HAP-1 (cell line): ENCODE data around the gene ADPRHL1.
"Not testable (repeated sequence)": the region's sequence is repeated elsewhere in the genome, so short reads cannot be mapped to it uniquely, and the experiment has no call there.

ENCODE experiments used
- DNase-seq, 2 experiments: peaks; one replicate each; pipeline ENCODE4 v3.0.0-alpha.2; 2016 to 2020; ENCODE audit warnings: low spot score in 2 of 2
- H3K27me3 ChIP-seq: fragments of 250-450 bp; sonication (Bioruptor Pico); 2 replicates; pipeline ENCODE4 v1.5.1; 2020; ENCODE audit warnings: low read depth, mild to moderate bottlenecking, moderate library complexity
- H3K36me3 ChIP-seq: fragments of 250-450 bp; sonication (Bioruptor Pico); replicated peaks from 2 replicates; pipeline ENCODE4 v1.5.1; 2020; ENCODE audit warnings: mild to moderate bottlenecking
- H3K4me1 ChIP-seq: fragments of 250-450 bp; sonication (Bioruptor Pico); 2 replicates; pipeline ENCODE4 v1.5.1; 2020; ENCODE audit warnings: mild to moderate bottlenecking
- H3K4me3 ChIP-seq: fragments of 250-450 bp; sonication (Bioruptor Pico); 2 replicates; pipeline ENCODE4 v1.5.1; 2020; ENCODE audit warnings: mild to moderate bottlenecking, moderate library complexity
- H3K9me3 ChIP-seq: fragments of 250-450 bp; sonication (Bioruptor Pico); 2 replicates; pipeline ENCODE4 v1.5.1; 2020; ENCODE audit warnings: mild to moderate bottlenecking, moderate library complexity
- in situ Hi-C: fragments of 300-500 bp; cut with MboI; formaldehyde crosslinking; loops from 3 replicates; pipeline ENCODE4 v1.14.3; 2020; ENCODE audit warnings: low sequenced_read_pairs, inconsistent platforms, mixed read lengths

Gene ADPRHL1

DNA sequence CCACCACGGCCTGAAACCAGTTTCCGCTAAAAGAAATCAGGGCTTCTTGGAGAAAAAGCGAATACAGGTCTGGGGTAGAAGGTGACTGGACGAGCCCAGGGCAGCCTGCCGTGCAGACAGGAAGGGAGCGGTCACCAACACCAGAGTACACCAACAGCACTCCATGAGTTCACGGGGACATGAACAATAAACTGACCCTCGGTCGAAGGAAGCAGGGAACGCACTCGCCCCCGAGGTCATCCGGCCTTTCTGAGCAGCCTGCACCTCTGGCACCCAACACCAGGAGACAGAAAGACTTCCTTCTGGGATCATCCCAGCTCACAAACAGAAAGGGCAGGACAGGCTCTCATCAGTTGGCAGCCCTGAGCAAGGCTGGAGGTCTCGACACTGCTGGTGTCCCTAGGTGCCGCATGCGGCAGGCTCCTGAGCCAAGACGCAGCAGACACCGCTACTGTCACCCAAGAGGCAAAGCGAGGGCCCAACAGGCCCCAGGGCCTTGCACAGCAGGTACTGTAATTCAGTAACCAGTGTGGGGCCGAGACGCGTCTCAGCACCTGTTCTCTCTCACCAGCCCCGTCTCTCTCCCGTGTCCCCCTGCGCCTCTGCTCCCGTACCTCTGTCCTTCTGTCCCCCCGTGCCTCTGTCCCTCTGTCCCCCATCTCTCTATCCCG, 19.2 kb upstream of the ADPRHL1 start:
- H3K4me1 ChIP-seq = peaks cover 16% of the 10 kb centered on the region

DNA sequence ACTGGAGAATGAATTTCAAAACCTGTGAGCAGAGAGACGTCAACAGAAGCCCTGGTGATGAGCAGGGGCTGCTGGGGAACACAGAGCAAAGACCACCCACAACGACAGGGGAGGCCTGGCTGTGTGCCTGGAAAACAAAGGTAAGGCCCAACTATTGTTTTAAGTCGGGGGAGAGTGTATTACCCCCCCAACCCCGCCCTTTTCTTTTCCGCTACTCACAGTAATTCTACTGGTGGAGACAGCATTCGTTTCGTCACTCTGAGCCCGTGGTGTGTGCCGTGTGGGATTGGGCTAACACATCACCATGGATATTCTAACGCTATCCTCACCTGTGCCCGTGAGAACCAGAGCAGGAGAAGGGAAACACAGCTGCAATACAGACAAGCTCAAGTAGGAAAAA, 18.6 kb upstream of the ADPRHL1 start:
- Histone ChIP-seq H3K4me1 (peaks cover 23% of the 10 kb centered on the region), H3K9me3 (no peaks in the 10 kb centered on the region), H3K4me3 (no peak overlapping the region), H3K27me3 (no peaks in the 10 kb centered on the region), H3K36me3 (peaks cover 53% of the 10 kb centered on the region)
- DNase-seq = no peak
- in situ Hi-C loops = no loop called here

More for the DNA sequence above, 19.2 kb upstream of the ADPRHL1 start:
- in situ Hi-C loops = no loop called here
- DNase-seq = no peak
- peaks cover 52% of the 10 kb centered on the region for H3K36me3 ChIP-seq
- H3K9me3 ChIP-seq = no peaks in the 10 kb centered on the region
- H3K27me3 ChIP-seq = no peaks in the 10 kb centered on the region
- no peak overlapping the region for H3K4me3 ChIP-seq

DNA sequence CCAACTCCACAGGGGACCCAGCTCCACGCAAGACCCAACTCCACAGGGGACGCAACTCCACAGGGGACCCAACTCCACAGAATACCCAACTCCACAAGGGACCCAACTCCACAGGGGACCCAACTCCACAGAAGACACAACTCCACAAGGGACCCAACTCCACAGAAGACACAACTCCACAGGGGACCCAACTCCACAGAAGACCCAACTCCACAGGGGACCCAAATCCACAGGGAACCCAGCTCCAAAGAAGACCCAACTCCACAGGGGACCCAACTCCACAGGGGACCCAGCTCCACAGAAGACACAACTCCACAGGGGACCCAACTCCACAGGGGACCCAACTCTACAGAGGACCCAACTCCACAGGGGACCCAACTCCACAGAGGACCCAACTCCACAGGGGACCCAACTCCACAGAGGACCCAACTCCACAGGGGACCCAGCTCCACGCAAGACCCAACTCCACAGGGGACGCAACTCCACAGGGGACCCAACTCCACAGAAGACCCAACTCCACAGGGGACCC, 17.4 kb upstream of the ADPRHL1 start:
- DNase-seq, H3K4me3 ChIP-seq, H3K27me3 ChIP-seq, H3K9me3 ChIP-seq, in situ Hi-C loops: not testable (repeated sequence)
- Histone ChIP-seq H3K4me1 (peaks cover 32% of the 10 kb centered on the region), H3K36me3 (peaks cover 41% of the 10 kb centered on the region)

DNA sequence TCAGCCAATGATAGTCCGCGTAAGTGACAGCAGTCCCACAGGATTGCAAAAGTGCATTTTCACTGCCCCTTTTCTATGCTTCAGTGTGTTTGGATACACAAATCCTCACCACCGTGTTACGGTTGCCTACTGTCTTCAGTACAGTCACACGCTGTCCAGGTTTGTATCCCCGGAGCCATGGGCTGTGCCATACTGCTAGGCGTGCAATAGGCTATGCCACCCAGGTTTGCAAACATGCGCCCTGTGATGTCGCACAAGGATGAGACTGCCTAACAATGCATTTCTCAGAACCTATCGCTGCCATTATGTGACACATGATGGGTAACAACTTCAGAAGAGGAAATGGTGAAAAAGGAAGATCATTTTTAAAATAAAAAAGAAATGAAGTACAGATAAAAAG, 16.8 kb upstream of the ADPRHL1 start:
- Histone ChIP-seq H3K4me3 (no peak overlapping the region), H3K9me3 (no peaks in the 10 kb centered on the region), H3K27me3 (no peaks in the 10 kb centered on the region), H3K4me1 (peaks cover 32% of the 10 kb centered on the region), H3K36me3 (peaks cover 35% of the 10 kb centered on the region)
- no peak for DNase-seq
- in situ Hi-C loops = no loop called here

DNA sequence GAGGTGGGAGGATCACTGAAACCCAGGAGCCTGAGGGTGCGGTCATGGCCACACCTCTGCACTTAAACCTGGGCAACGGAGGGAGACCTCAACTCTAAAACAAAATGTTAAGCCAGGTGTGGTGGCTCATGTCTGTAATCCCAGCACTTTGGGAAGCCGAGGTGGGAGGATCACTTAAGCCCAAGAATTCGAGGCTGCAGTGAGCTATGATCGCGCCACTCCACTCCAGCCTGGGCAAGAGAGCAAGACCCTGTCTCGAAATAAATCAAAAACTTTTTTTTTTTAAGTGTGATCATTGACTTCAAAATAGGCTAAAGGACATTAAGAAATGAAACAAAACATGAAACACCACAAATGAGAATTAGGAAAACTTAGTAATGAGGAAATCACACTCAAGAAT, 16.3 kb upstream of the ADPRHL1 start:
- Histone ChIP-seq H3K4me3 (no peak overlapping the region), H3K27me3 (no peaks in the 10 kb centered on the region), H3K36me3 (peaks cover 32% of the 10 kb centered on the region), H3K9me3 (no peaks in the 10 kb centered on the region), H3K4me1 (peaks cover 32% of the 10 kb centered on the region)
- in situ Hi-C loops = no loop called here
- no peak for DNase-seq

DNA sequence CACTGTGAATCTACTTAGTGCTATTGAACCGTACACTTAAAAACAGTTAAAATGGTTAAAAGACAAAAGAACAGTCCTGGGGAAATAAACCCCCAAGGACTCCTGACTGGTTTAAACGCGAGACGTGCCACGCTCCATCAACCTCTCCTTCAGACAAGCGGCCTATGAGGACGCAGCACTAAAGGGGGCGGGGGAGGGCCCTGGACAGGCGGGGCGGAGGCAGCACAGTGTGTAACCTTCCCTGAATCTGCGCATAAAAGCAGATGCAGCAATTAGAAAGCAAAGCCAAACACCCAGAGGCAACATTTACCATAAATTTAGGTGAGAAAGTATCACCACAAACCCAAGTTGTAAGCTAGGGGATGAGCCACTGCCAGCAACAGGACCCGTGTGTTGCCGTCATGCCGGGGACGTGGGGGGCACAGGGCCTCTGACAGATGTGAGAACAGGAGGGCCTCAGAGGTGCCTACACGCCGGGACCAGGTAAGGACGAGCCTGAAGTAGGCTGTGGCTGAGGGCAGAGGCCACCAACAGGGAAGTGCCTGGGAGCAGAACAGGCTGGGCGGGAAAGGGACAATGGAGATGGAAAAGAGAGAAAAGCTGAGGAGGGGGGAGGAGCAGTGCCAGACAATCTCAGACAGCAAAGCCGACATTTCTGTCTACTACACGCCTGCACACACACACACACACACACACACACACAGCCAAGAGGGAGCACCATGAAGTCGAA, 15.3 kb upstream of the ADPRHL1 start:
- Histone ChIP-seq H3K36me3 (peaks cover 22% of the 10 kb centered on the region), H3K9me3 (no peaks in the 10 kb centered on the region), H3K4me3 (peak overlapping the region; percentile 18), H3K27me3 (no peaks in the 10 kb centered on the region), H3K4me1 (peaks cover 32% of the 10 kb centered on the region)
- peak; percentile 58 to 85 for DNase-seq
- in situ Hi-C loops = no loop called here

DNA sequence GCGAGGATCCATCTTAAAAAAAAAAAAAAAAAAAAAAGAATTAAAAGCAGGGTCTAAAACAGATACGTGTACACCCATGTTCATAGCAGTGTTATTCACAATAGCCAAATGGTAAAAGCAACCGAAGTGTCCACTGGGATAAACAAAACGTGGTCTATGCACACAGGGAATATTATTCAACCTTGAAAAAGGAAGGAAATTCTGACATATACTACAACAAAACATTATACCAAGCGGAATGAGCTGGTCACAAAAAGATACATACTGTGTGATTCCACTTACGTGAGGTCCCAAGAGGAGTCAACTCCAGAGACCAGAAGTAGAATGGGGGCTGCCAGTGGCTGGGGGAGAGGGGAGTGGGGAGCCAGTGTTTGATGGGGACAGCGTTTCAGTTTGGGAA, 14.7 kb upstream of the ADPRHL1 start:
- Histone ChIP-seq H3K4me1 (peaks cover 32% of the 10 kb centered on the region), H3K27me3 (no peaks in the 10 kb centered on the region), H3K4me3 (no peak overlapping the region), H3K9me3 (no peaks in the 10 kb centered on the region), H3K36me3 (peaks cover 19% of the 10 kb centered on the region)
- DNase-seq = no peak
- in situ Hi-C loops = no loop called here

DNA sequence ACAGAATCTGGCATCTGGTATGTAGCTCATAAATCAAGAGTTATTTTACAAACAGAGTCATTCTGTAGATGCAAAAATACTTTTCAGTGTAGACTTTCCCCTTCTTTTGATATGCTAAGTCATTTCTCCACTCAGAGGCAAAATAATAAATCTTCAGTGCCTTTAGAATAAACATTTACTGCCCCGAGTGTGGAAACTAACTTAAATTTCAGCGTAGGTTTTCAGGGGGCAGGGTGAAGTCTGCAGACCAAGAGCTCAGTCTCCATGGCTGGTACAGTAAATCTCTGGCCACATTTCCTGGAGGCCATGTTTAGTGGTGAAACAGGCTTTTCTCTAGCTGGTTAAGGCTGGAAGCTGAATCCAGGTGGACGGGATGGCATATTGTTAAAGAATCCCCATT, 13.1 kb upstream of the ADPRHL1 start:
- no peak overlapping the region for H3K4me3 ChIP-seq
- in situ Hi-C loops = no loop called here
- H3K4me1 ChIP-seq = peaks cover 32% of the 10 kb centered on the region
- no peaks in the 10 kb centered on the region for H3K9me3 ChIP-seq
- DNase-seq = peak; percentile 74 to 95
- H3K36me3 ChIP-seq = peaks cover 12% of the 10 kb centered on the region
- no peaks in the 10 kb centered on the region for H3K27me3 ChIP-seq

DNA sequence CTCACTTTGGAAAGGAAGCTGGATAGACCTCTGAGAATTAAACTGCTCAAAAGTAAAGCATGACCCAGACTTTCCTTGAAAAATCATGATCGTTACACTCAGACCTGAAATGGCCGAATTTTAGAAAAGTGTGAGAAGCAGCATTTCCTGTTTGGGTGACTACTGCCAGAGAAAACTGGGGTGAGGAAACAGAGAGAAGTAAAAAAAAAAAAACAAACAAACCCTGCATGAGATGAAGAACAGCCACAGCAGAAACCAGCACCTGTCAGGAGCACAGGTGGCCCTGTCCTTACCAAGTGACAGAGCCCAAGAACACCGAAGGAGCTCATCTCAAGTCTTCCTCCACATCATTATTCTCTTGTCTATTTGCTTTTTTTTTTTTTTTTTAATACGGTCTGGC, 12.0 kb upstream of the ADPRHL1 start:
- H3K4me1 ChIP-seq = peaks cover 32% of the 10 kb centered on the region
- H3K9me3 ChIP-seq = no peaks in the 10 kb centered on the region
- H3K27me3 ChIP-seq = no peaks in the 10 kb centered on the region
- in situ Hi-C loops = no loop called here
- no peak overlapping the region for H3K4me3 ChIP-seq
- DNase-seq = no peak
- peaks cover 22% of the 10 kb centered on the region for H3K36me3 ChIP-seq

DNA sequence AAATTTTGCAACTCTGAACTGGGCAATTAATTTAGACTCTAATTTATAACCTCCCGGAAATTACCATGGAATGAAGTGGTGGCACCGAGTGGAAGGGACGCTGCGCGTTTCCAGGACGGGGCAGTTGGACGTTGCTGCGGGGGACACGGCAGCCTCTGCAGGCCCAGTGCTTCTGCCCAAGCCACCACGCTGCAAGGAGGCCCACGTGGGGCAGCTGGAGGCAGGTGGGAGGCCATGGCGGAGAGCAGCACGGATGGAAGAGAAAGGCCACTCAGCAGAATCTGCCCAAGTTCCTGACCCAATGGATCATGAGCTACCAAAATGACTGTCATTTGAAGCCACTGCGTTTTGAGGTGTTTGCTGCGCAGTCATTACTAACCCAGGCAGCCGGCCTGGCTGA, 11.2 kb upstream of the ADPRHL1 start:
- peaks cover 31% of the 10 kb centered on the region for H3K36me3 ChIP-seq
- H3K9me3 ChIP-seq = no peaks in the 10 kb centered on the region
- no peak for DNase-seq
- no peak overlapping the region for H3K4me3 ChIP-seq
- H3K27me3 ChIP-seq = no peaks in the 10 kb centered on the region
- in situ Hi-C loops = no loop called here
- peaks cover 31% of the 10 kb centered on the region for H3K4me1 ChIP-seq

DNA sequence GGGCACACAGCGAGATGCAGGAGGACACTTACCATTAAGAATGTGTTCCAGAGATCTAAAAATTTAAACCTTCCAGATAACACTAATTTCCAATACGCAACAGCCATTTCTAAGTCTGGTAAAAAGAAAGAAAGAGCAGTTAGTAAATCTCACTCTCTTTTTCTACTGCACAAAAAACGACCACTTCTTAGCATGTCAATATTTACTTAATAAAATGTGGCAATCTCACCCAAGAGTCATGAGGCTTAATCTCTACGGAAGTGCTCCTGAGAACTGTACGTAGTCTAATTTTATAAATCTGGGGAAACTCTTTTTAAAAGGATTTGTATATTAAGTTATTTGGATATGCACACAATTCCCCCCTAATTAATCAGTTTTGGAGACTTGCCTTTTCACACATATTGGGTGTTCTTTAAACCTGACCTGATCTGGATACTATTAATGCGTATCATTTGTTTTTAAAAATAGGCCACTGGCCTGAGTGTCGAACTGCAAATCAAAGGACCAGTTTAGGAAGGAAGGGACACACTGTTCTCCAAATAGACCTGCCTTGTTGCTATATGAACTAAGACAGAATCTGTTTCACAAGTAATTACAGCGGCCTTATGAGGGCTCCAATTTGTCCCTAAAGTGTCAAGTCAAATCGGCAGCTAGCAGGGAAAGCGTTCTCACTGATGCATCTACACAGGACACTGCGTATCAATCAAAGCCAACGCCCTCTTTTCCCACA, 7.9 kb upstream of the ADPRHL1 start:
- peaks cover 5% of the 10 kb centered on the region for H3K4me1 ChIP-seq
- no peaks in the 10 kb centered on the region for H3K9me3 ChIP-seq
- no peak overlapping the region for H3K4me3 ChIP-seq
- peaks cover 54% of the 10 kb centered on the region for H3K36me3 ChIP-seq
- H3K27me3 ChIP-seq = no peaks in the 10 kb centered on the region
- no peak for DNase-seq
- in situ Hi-C loops = no loop called here

DNA sequence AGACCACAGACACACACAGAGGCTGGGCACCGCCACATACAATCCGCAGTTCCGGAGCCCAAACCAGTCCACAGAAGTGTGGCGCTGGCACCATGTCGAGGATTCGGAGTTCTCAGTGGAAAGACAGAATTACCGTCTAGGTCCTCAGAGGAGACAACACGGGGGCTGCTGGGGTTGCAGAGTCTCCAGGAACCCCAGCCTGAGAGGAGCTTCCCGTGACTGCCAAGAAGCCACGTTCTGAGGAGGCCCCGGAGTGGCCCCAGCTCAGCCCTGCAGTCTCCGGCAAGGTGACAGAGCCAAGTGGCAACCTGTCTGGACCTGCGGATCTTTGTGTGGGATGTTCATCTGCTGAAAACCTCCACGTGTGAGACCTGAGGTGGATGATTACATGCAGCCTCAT, 7.3 kb upstream of the ADPRHL1 start:
- in situ Hi-C loops = no loop called here
- Histone ChIP-seq H3K9me3 (no peaks in the 10 kb centered on the region), H3K4me3 (no peak overlapping the region), H3K27me3 (no peaks in the 10 kb centered on the region), H3K4me1 (no peaks in the 10 kb centered on the region), H3K36me3 (peaks cover 57% of the 10 kb centered on the region)
- DNase-seq = no peak

DNA sequence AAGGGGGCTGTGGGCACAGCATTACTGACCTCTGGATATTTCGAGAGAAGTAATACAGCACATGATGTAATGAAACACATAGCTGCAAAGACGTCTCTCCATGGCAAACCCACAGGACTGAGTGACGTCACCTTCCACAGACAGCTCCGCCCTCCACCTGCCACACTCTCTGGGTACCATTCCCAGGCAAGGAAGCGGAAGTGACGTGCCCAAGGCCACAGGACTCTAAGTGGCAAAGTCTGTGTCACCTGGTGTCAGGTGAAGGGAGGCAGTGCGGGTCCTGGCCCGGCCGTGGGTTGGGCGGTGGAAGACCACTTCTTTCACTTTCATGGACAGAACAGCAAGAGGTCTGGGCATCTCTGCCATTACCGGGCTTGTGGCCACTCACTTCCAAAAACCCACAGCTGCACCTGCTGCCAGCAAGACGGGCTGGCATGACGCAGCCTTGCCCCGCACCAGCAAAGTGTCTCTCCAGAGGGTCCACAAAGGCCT, 6.8 kb upstream of the ADPRHL1 start:
- H3K36me3 ChIP-seq = peaks cover 62% of the 10 kb centered on the region
- H3K27me3 ChIP-seq = no peaks in the 10 kb centered on the region
- in situ Hi-C loops = no loop called here
- H3K4me1 ChIP-seq = no peaks in the 10 kb centered on the region
- DNase-seq = no peak
- no peak overlapping the region for H3K4me3 ChIP-seq
- no peaks in the 10 kb centered on the region for H3K9me3 ChIP-seq
